NCI-H524 treated with DMSO at 0.1 percent for 48 hours (cell line): ENCODE measurements around the gene VEZF1.

Source experiments
- DNase-seq: peaks from one replicate; lab custom pipeline; 2025; lab: John Stamatoyannopoulos, UW

Gene VEZF1

GRCh38 chr17:57999010-57999495, 11.0 kb upstream of the VEZF1 start:
- no peak for DNase-seq

DNA sequence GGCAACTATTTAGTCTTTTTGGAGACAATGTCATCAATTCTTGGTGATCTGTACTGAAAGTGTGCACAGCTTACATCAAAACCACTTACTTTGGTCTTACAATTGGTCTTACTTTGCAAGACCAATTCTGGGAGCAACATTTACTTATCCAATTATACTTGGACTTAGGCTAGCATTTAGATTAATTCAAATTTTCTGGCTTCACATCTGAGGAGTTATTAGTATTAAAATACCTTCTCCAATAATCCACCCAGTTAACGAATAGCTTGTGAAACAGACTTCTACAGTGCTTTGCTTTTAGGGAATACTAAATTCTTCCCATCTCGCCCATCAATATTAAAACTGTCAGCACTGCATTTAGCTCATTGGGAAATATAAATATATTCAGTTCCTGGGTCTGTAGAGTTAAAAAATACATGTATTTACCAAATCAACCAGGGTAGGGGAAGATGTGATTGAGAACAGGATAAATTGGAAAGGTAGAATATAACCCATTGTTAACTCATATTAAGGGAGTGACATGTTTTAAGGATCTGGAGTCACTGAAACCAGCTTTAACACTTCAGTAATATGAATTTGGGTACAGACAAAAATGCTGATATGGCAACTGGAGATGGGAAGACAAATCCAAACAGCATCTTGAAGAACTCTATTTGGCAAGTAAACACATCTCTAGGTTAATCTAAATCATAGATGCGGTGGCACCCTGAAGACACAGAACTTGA, 9.2 kb upstream of the VEZF1 start:
- DNase-seq: no peak

DNA sequence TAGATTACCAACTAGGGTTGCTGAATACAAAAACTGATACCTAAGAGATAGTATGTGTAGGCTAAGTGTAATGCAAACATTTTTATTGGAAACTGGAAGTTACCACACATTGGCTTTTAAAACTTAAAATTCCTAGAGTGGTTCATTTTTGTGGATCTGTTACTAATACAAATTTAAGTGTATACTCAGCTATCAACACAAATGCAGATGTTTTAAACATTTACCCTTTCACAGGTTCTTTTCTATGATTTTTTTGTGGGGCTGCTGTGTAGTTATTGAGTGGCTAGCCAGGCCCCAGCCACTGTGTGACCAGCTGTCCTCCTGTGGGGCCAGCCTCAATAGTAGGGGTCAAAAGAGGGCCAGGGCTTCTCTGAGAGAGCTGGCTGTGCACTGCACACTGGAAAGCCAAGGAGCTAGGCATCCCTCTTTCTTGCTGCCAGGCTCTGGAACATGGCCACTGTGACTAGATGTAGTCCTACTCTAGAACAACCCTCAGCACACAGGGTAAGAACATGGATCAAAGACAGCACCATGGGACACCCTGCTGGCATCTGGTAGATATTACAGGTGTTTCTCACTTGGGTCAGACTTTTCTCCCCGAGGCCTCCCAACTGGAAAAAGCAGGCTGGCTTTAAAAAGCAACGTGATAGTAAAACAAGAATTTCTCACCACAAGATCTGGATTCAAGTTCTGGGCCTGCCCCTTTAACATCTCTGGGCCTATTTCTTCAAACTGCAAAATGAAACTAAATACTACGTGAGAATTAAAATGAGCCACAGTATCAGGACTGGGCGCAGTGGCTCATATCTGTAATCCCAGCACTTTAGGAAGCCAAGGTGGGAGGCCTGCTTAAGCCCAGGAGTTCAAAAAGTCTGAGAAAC, 7.3 kb upstream of the VEZF1 start:
- DNase-seq: peak; percentile 60

GRCh38 chr17:57994436-57994835, 6.4 kb upstream of the VEZF1 start:
- DNase-seq: no peak

- DNase-seq: peak; percentile 98
These were observed 5.7 kb upstream of the VEZF1 start for GRCh38 chr17:57993471-57994365.

- no peak for DNase-seq
These were observed 3.5 kb upstream of the VEZF1 start for GRCh38 chr17:57991537-57991936.

DNA sequence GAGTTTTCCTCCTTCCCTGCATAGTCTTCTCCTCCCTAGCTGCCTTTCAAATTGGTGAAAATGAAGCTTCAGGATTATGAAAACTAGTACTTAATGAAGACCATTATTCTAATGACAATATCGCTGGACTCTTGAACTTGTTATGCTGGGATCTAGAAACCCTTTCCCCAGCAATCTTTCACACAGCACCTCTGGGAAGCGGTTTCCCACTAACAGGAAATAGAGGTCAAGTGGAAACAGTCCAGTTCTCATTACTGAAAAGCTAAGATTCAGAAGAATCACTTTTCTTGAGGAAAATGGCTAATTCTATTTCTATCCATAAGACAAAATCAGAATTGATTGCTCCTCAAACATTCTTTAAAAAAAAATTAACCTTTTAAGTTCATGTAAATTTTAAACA, 2.0 kb upstream of the VEZF1 start:
- DNase-seq: no peak

- DNase-seq: peak; percentile 33
These were observed 522 bp upstream of the VEZF1 start for GRCh38 chr17:57988301-57989250.

GRCh38 chr17:57986841-57987580, 1.0 kb downstream of the VEZF1 start:
- DNase-seq: no peak

DNA sequence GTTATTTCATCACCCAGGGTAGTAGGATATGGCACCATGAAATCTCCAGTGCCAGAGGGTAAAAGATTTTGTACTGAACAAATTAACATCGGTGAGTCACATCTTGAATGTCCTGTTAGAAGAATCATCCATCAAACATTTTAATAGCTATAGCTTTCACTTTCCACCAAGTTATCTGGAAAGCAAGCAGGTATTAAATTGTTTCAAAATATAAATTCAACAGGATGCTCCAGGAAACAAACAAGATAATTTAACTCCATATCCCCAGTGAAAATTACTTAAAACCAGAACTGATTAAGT, 2.4 kb downstream of the VEZF1 start:
- no peak for DNase-seq

GRCh38 chr17:57984936-57985674, 2.9 kb downstream of the VEZF1 start:
- no peak for DNase-seq

DNA sequence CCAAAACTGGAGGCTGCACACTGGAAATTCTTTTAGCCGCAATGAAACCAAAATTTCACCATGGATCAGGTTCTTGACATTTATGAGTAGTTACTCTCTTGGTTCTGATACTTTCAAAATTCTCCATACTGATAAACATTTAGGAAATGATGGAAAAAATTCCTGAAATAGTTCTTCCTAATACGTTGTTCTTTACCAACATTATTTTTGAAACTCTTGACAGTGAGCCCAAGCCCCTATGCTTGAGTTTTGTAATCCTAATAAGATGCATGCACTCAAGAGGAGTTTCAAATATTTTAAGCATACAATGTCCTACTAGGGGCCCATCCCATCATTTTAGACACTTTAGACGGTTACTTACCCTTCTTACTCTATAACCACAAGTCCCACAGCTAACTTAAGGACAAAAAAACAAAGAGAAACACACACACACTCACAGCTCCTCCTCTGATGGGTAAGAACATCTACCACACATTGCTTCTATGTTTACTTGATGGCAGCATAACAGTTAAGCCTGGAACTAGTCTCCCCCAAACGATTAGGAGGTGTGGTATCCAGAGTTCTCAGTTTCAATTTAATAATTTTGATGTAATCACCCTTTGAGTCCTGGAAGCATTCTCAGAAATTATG, 3.7 kb downstream of the VEZF1 start:
- DNase-seq: no peak

- no peak for DNase-seq
These were observed 4.6 kb downstream of the VEZF1 start for GRCh38 chr17:57983446-57983845.

- no peak for DNase-seq
These were observed 5.4 kb downstream of the VEZF1 start for GRCh38 chr17:57982452-57983170.

- peak; percentile 44 for DNase-seq
These were observed 7.5 kb downstream of the VEZF1 start for GRCh38 chr17:57980522-57980921.

GRCh38 chr17:57979076-57979475, 9.0 kb downstream of the VEZF1 start:
- no peak for DNase-seq

- no peak for DNase-seq
These were observed 11.5 kb downstream of the VEZF1 start for GRCh38 chr17:57976594-57976993.

GRCh38 chr17:57975044-57975443, 13.0 kb downstream of the VEZF1 start:
- DNase-seq: no peak
